Astrocyte of the spinal cord (primary cell): Measurements from ENCODE around the gene PSD4.

Source experiments
- DNase-seq: peaks from one replicate; pipeline ENCODE4 v3.0.0; 2011; ENCODE audit warnings: low read depth, low spot score
- H3K4me3 ChIP-seq: 2 replicates; pipeline ENCODE4 v1.5.1; 2011; ENCODE audit warnings: low read depth, mild to moderate bottlenecking, low read length, moderate library complexity
- CTCF ChIP-seq: IDR thresholded peaks from 2 replicates; pipeline ENCODE4 v1.5.1; 2012; ENCODE audit warnings: low read depth, mild to moderate bottlenecking, low read length, inconsistent platforms
- in situ Hi-C: cut with HindIII; loops from 2 replicates; pipeline ENCODE4 v1.10.0; 2017; ENCODE audit warnings: low sequenced_read_pairs

Gene PSD4

GRCh38 chr2:113185664-113186432, 12.1 kb downstream of the PSD4 start:
- no peak for DNase-seq
- no peak for TF ChIP-seq CTCF
- in situ Hi-C loops = no loop called here

DNA sequence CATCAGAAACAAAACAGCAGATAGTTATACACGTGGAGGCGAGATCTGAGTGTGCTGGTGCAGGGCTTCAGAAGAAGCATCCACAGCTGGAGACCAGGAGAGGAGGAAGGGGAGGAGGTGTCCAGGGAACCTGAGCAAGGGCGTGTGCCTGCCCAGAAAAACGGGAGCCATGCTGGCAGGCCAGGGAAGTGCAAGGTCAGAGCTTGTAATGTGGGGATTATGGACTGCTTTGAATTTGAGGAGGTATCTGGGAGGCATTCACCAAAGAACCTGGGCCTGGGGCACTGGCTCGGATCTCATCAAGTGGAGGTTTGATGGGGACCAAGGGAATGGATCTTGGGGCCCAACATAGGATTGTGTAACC, 12.6 kb downstream of the PSD4 start:
- no peak for DNase-seq
- TF ChIP-seq CTCF = no peak
- H3K4me3 ChIP-seq = no peak overlapping the region
- in situ Hi-C loops = no loop called here

More at GRCh38 chr2:113185664-113186432, 12.1 kb downstream of the PSD4 start:
- no peak overlapping the region for H3K4me3 ChIP-seq

- H3K4me3 ChIP-seq = no peak overlapping the region
- TF ChIP-seq CTCF = no peak
- in situ Hi-C loops = no loop called here
- no peak for DNase-seq
These were observed 14.0 kb downstream of the PSD4 start for GRCh38 chr2:113187771-113188170.

DNA sequence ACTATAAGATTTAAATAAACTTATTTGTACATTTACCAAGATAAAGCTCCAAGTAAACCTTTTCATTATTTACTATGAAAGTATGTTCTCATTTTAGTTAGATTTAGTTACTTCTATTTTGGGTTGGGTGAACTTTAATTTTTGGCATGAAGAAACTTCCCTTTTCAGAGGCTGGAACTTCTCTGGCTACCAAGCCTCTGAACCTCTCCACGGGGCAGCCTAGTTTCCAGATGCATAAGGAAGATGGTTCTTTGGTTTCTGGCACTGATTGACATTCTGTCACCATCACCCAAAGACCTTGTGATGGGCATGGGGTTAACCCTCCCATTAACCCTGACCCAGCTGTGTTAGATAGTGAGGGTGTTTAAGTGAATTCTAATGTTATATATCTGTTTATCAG, 17.1 kb downstream of the PSD4 start:
- TF ChIP-seq CTCF = no peak
- in situ Hi-C loops = no loop called here
- no peak overlapping the region for H3K4me3 ChIP-seq
- no peak for DNase-seq

- no peak for TF ChIP-seq CTCF
- in situ Hi-C loops = no loop called here
- no peak overlapping the region for H3K4me3 ChIP-seq
- no peak for DNase-seq
These were observed 18.8 kb downstream of the PSD4 start for GRCh38 chr2:113192459-113193100.

DNA sequence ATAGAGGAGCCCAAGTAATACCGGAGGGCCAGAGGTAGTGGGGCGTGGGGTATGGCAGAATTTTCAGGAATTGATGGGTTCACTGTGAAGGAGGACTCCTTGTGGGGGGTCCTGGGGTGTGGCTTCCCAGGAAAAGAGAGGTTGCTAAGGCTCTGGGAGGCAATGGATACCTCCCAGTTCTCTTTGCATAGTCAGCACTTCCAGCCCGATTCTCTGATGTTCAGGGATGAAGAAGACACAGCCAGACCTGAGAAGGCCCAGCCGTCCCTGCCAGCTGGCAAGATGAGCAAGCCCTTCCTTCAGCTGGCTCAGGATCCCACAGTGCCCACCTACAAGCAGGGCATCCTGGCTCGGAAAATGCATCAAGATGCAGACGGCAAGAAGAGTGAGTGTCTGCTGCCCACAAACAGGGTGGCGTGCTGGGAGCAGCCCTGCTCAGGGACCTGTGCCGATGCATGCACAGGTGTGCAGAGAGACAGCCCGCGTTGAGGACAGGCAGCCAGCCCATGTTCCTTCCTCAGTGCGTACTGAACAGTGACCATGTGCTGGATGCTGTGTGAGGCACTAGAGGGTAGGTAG, 22.2 kb downstream of the PSD4 start:
- TF ChIP-seq CTCF = no peak
- H3K4me3 ChIP-seq = no peak overlapping the region
- DNase-seq = no peak
- in situ Hi-C loops = no loop called here
